Transverse colon (tissue), 4 donors: ENCODE measurements around the gene AKR1A1. TPM values are rescaled to one million over a fixed set of nuclear protein-coding genes. Genes with fewer than 3 reads are reported as not detected.
A peak's percentile ranks its signal among the peaks of the same experiment; 100 is the strongest.

Experiments used
- DNase-seq: peaks from one replicate; pipeline ENCODE4 v3.0.0-alpha.2; 2019
- H3K27ac ChIP-seq, 4 donors: fragments of 200-600 bp; sonication (generic); 2 replicates each; pipeline ENCODE4 v1.5.1; 2016 to 2018; ENCODE audit warnings: inconsistent platforms in 4 of 4
- H3K27me3 ChIP-seq: fragments of 200-600 bp; sonication (generic); 2 replicates; pipeline ENCODE4 v1.5.1; 2017; ENCODE audit warnings: inconsistent platforms
- H3K36me3 ChIP-seq, 4 donors: fragments of 200-600 bp; sonication (generic); 2 replicates each; pipeline ENCODE4 v1.5.1; 2017 to 2019; ENCODE audit warnings: inconsistent platforms in 4 of 4
- H3K4me1 ChIP-seq, 4 donors: fragments of 200-600 bp; sonication (generic); 2 replicates each; pipeline ENCODE4 v1.5.1; 2017 to 2020; ENCODE audit warnings: inconsistent platforms in 4 of 4
- H3K4me3 ChIP-seq, 4 donors: fragments of 200-600 bp; sonication (generic); 1 replicate in 1 of 4; 2 replicates in 3 of 4; pipeline versions ENCODE4 v1.5.1 to v1.6.1; 2017 to 2019; ENCODE audit warnings: inconsistent platforms in 4 of 4
- H3K9me3 ChIP-seq, 2 donors: fragments of 200-600 bp; sonication (generic); 2 replicates each; pipeline ENCODE4 v1.5.1; 2017 to 2019; ENCODE audit warnings: inconsistent platforms in 2 of 2
- EP300 ChIP-seq: sonication (generic); formaldehyde crosslinking; IDR thresholded peaks from one replicate; pipeline ENCODE4 v1.6.1; 2017; ENCODE audit warnings: antibody characterized with exemption, low read depth
- POLR2A ChIP-seq: fragments of 450-650 bp; IDR thresholded peaks from one replicate; pipeline ENCODE4 v1.6.1; 2016; ENCODE audit warnings: antibody characterized with exemption, mild to moderate bottlenecking, moderate library complexity
- POLR2AphosphoS5 ChIP-seq, 3 donors: sonication (generic); formaldehyde crosslinking; IDR thresholded peaks; one replicate each; pipeline ENCODE4 v1.6.1; 2016; ENCODE audit warnings: antibody characterized with exemption in 3 of 3
- WGBS, 2 donors: methylation state at CpG; one replicate each; pipeline ENCODE4 v1.1.5; 2018; ENCODE audit warnings: low coverage in 1 of 2; 5-methylcytosine and 5-hydroxymethylcytosine counted together
- in situ Hi-C, 4 donors: fragments of 200-750 bp; cut with MboI; loops; one replicate each; pipeline versions ENCODE4 v1.15.0 to v1.15.1; 2017; ENCODE audit warnings: low sequenced_read_pairs in 3 of 4, low pct_ligation_motif_present in 1 of 4, low pct_unique_long_range_greater_than_20kb in 1 of 4
- intact Hi-C: fragments of 100-400 bp; cut with DNase I; formaldehyde crosslinking; loops from one replicate; pipeline ENCODE4 v1.15.1; 2023; ENCODE audit warnings: low total_unique reads
- total RNA-seq, 4 donors: library from RNA; depleted of rRNA; stranded (reverse); fragments of >200 nt; gene quantifications; one replicate each; pipeline ENCODE4 v1.1.0, GENCODE V29; 2016
- TF ChIP-seq, protein P1 (sequence below), 5 experiments: fragments of 200-600 bp in 3 of 5; fragments of 450-650 bp in 2 of 5; sonication (generic) in 3 of 5; IDR thresholded peaks; 1 replicate in 2 of 5; 2 replicates in 3 of 5; pipeline ENCODE4 v1.5.1; 2016 to 2017; ENCODE audit warnings: antibody characterized with exemption in 5 of 5, inconsistent platforms in 3 of 5, mild to moderate bottlenecking in 2 of 5, moderate library complexity in 1 of 5

AKR1A1 gene
- total RNA-seq, 4 donors from 2014 or later, result 86.5 to 158 (median 128) TPM

DNA sequence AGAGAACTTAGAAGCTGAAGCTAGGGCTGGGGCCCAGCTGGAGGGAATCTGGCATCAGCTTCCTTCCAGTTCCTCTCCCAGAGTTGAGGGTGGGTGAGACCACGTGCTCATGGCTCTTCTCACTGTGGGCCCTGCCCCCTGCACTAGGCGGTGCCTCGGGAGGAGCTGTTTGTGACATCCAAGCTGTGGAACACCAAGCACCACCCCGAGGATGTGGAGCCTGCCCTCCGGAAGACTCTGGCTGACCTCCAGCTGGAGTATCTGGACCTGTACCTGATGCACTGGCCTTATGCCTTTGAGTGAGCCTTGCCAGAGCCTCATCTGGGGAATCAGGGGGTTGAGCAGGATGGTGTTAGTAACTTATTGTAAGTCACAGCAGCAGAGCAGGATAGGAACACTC is 16.1 kb downstream of the AKR1A1 start:
- Histone ChIP-seq H3K27me3 (no peaks in the 10 kb centered on the region), H3K36me3 (peaks cover 0 to 28% (median 12%) of the 10 kb centered on the region in 4 donors), H3K27ac (no peak overlapping the region), H3K4me1 (peaks cover 0 to 7% (median 5%) of the 10 kb centered on the region in 4 donors), H3K9me3 (no peaks in the 10 kb centered on the region), H3K4me3 (no peak overlapping the region)
- no peak for TF ChIP-seq POLR2AphosphoS5 (IDR thresholded peaks at IDR 0.05)
- no peak for TF ChIP-seq EP300
- TF ChIP-seq POLR2A, result no peak
- TF ChIP-seq, protein P1, sequence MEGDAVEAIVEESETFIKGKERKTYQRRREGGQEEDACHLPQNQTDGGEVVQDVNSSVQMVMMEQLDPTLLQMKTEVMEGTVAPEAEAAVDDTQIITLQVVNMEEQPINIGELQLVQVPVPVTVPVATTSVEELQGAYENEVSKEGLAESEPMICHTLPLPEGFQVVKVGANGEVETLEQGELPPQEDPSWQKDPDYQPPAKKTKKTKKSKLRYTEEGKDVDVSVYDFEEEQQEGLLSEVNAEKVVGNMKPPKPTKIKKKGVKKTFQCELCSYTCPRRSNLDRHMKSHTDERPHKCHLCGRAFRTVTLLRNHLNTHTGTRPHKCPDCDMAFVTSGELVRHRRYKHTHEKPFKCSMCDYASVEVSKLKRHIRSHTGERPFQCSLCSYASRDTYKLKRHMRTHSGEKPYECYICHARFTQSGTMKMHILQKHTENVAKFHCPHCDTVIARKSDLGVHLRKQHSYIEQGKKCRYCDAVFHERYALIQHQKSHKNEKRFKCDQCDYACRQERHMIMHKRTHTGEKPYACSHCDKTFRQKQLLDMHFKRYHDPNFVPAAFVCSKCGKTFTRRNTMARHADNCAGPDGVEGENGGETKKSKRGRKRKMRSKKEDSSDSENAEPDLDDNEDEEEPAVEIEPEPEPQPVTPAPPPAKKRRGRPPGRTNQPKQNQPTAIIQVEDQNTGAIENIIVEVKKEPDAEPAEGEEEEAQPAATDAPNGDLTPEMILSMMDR (IDR thresholded peaks at IDR 0.05), result no peak
- 61% methylated on average over 5 of the region's 5 CpGs; no CpG with 5 or more reads in 1 of the 2 donors for WGBS, 2 donors
- intact Hi-C loops, result loop anchor here (5.0 kb wide), 1 partner anchor 204 kb away; no protein-coding TSS in a partner anchor
- in situ Hi-C loops, result loop anchor here in 3 of 4 donors (5.0 to 10.0 kb wide), 4 partner anchors 52 to 202 kb away; no protein-coding TSS in a partner anchor
- peak; percentile 21 for DNase-seq

DNA sequence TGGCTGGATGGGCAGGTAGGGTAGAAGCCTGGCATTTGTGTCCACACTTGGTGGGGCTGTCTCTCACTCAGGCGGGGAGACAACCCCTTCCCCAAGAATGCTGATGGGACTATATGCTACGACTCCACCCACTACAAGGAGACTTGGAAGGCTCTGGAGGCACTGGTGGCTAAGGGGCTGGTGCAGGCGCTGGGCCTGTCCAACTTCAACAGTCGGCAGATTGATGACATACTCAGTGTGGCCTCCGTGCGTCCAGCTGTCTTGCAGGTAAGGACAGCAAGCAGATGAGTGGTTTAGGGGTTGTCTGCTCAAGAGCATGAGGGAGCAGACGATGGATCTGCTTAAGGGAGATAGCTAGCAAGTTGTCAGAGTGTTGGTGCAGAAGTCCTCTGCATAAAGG is 17.3 kb downstream of the AKR1A1 start:
- Histone ChIP-seq H3K27me3 (no peaks in the 10 kb centered on the region), H3K9me3 (no peaks in the 10 kb centered on the region), H3K27ac (no peak overlapping the region), H3K4me3 (no peak overlapping the region), H3K36me3 (peaks cover 0 to 27% (median 9%) of the 10 kb centered on the region in 4 donors), H3K4me1 (peaks cover 0 to 6% (median 2%) of the 10 kb centered on the region in 4 donors)
- DNase-seq, result no peak
- TF ChIP-seq EP300 (no peak), POLR2AphosphoS5 (IDR thresholded peaks at IDR 0.05) (no peak), POLR2A (no peak)
- TF ChIP-seq, protein P1 (IDR thresholded peaks at IDR 0.05), result no peak
- in situ Hi-C loops (loop anchor here in 3 of 4 donors (5.0 to 10.0 kb wide), 4 partner anchors 53 to 203 kb away; no protein-coding TSS in a partner anchor), intact Hi-C loops (loop anchor here (5.0 kb wide), 1 partner anchor 206 kb away; no protein-coding TSS in a partner anchor)
- 88 to 100% methylated on average over 1 to 7 of the region's 7 CpGs for WGBS, 2 donors

GRCh38 chr1:45568421-45568820 is 17.8 kb downstream of the AKR1A1 start:
- H3K27me3 ChIP-seq, result no peaks in the 10 kb centered on the region
- H3K36me3 ChIP-seq, result peaks cover 0 to 22% (median 6%) of the 10 kb centered on the region in 4 donors
- no peaks in the 10 kb centered on the region for H3K9me3 ChIP-seq
- intact Hi-C loops (loop anchor here (5.0 kb wide), 1 partner anchor 206 kb away; no protein-coding TSS in a partner anchor), in situ Hi-C loops (loop anchor here in 3 of 4 donors (5.0 to 10.0 kb wide), 4 partner anchors 54 to 204 kb away; no protein-coding TSS in a partner anchor)
- no peak overlapping the region for H3K27ac ChIP-seq
- peaks cover 0 to 6% (median 2%) of the 10 kb centered on the region in 4 donors for H3K4me1 ChIP-seq
- DNase-seq, result no peak
- 77% methylated on average over 4 of the region's 4 CpGs; no CpG with 5 or more reads in 1 of the 2 donors for WGBS, 2 donors
- H3K4me3 ChIP-seq, result no peak overlapping the region
- no peak for TF ChIP-seq EP300
- no peak for TF ChIP-seq POLR2A
- TF ChIP-seq, protein P1 (IDR thresholded peaks at IDR 0.05), result no peak
- no peak for TF ChIP-seq POLR2AphosphoS5 (IDR thresholded peaks at IDR 0.05)

- Histone ChIP-seq H3K27me3 (no peaks in the 10 kb centered on the region), H3K36me3 (peaks cover 0 to 15% (median 6%) of the 10 kb centered on the region in 4 donors), H3K9me3 (no peaks in the 10 kb centered on the region), H3K27ac (no peak overlapping the region), H3K4me1 (peaks cover 0 to 6% (median 2%) of the 10 kb centered on the region in 4 donors), H3K4me3 (no peak overlapping the region)
- in situ Hi-C loops, result loop anchor here in 3 of 4 donors (5.0 to 10.0 kb wide), 4 partner anchors 55 to 205 kb away; no protein-coding TSS in a partner anchor
- DNase-seq, result no peak
- intact Hi-C loops, result loop anchor here (5.0 kb wide), 1 partner anchor 207 kb away; no protein-coding TSS in a partner anchor
- TF ChIP-seq, protein P1 (IDR thresholded peaks at IDR 0.05), result no peak
- TF ChIP-seq POLR2A (no peak), POLR2AphosphoS5 (IDR thresholded peaks at IDR 0.05) (no peak), EP300 (no peak)
- whole genome bisulfite sequencing, 2 donors, result 59% methylated on average over 4 of the region's 4 CpGs; no CpG with 5 or more reads in 1 of the 2 donors
These were observed 18.9 kb downstream of the AKR1A1 start for GRCh38 chr1:45569571-45569961.
